Astrocyte of the spinal cord (primary cell): ENCODE data around the gene NPDC1.
"Not testable (repeated sequence)": the region's sequence is repeated elsewhere in the genome, so short reads cannot be mapped to it uniquely, and the experiment has no call there.

ENCODE experiments used
- DNase-seq: peaks from one replicate; pipeline ENCODE4 v3.0.0; 2011; ENCODE audit warnings: low read depth, low spot score
- H3K4me3 ChIP-seq: 2 replicates; pipeline ENCODE4 v1.5.1; 2011; ENCODE audit warnings: low read depth, mild to moderate bottlenecking, low read length, moderate library complexity
- in situ Hi-C: cut with HindIII; loops from 2 replicates; pipeline ENCODE4 v1.10.0; 2017; ENCODE audit warnings: low sequenced_read_pairs
- TF ChIP-seq, protein P1 (sequence below): IDR thresholded peaks from 2 replicates; pipeline ENCODE4 v1.5.1; 2012; ENCODE audit warnings: low read depth, mild to moderate bottlenecking, low read length, inconsistent platforms

Gene NPDC1

DNA sequence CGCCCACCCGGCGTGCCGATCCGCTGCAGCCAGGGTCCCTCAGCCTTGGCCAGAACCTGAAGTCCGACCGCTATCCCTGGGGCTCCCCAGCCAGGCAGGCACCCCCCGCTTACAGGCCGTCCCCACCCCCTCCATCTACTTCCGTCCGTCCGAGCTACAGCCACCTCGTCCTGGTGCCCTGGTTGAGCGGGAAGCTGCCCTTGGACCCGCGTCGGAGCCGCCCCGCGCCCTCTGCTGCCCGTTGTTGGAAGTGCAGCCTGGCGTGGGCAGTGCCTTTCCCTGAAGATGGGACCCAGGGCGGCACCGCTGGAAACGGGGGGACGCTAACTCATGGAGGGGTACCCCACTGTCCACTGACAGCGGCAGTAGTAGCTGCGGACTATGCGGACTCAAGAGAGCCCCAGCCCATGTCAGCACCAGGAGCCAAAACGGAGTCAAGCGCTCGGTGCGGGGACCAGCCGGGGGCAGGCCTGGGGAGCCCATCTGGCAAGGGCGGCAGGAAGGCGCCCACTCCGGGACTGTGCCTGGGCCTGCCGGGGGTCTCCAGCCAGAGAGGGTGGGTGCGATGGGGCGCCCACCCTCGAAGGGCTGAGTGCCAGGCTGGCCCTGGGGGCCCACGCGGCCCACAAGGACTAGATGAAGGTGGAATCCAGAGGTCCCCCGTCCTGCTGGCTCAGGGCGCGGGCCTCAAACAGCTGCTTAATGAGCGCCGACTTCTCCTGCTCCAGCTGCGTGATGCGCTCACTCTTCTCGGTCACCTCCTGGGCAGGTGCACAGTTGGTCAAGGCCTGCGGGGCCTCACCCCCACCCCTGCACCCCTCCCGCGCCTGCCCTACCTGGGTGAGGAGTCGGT lies 18.3 kb upstream of the NPDC1 start:
- DNase-seq = no peak
- in situ Hi-C loops = no loop called here
- no peak overlapping the region for H3K4me3 ChIP-seq
- TF ChIP-seq, protein P1, sequence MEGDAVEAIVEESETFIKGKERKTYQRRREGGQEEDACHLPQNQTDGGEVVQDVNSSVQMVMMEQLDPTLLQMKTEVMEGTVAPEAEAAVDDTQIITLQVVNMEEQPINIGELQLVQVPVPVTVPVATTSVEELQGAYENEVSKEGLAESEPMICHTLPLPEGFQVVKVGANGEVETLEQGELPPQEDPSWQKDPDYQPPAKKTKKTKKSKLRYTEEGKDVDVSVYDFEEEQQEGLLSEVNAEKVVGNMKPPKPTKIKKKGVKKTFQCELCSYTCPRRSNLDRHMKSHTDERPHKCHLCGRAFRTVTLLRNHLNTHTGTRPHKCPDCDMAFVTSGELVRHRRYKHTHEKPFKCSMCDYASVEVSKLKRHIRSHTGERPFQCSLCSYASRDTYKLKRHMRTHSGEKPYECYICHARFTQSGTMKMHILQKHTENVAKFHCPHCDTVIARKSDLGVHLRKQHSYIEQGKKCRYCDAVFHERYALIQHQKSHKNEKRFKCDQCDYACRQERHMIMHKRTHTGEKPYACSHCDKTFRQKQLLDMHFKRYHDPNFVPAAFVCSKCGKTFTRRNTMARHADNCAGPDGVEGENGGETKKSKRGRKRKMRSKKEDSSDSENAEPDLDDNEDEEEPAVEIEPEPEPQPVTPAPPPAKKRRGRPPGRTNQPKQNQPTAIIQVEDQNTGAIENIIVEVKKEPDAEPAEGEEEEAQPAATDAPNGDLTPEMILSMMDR = peak; percentile 97

DNA sequence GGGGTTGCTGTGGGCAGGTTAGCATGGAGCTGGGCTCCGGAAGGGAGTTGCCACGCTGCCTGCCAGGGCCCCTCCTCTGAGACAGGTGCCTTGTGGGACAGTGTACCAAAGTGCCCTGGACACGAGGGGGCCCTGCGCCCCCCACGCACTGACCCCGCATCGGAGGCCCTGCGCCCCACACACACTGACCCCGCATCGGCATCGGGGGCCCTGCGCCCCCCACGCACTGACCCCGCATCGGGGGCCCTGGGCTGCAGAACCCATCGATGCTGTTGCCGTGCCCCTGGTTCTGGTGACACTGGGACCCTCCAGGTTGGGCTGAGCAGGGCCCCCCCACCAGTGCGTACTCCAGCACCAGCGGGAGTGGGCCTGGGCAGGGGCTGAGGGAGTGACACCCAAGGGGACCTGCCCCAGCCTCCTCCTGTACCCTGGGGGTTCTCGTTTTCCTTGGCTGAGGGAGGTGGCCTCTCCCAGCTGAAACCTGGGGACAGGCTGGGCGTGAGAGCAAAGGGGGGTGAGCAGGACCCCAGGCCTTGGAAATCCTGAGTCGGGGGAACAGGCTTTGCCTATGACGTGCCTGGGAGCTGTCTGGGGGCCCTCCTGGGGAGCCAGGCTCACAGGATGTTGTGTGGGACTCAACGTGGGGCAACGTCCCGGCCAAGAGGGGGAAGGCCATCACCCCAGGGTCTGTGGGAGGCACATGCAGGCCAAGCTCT lies 17.5 kb upstream of the NPDC1 start:
- in situ Hi-C loops = no loop called here
- no peak for DNase-seq
- TF ChIP-seq, protein P1 = no peak
- no peak overlapping the region for H3K4me3 ChIP-seq

DNA sequence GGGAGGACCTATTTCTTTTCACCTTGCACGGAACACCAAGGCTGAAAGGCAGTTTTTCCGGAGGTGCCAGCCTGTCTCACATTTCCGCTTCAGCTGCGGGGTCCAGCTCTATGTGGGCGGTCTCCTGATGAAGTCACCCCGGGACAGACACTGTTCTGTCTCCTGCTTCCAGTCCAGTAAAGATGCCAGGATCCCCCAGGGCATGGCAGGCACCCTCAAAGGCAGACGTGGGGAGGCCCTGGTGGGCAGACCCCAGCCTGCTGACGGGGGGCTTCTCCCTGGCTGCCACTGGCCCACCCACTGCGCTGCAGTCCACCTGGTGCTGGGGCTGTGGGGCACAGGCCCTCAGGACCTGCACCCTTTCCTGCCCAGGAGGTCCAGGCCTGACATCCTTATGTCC lies 16.8 kb upstream of the NPDC1 start:
- in situ Hi-C loops, H3K4me3 ChIP-seq, DNase-seq: not testable (repeated sequence)

DNA sequence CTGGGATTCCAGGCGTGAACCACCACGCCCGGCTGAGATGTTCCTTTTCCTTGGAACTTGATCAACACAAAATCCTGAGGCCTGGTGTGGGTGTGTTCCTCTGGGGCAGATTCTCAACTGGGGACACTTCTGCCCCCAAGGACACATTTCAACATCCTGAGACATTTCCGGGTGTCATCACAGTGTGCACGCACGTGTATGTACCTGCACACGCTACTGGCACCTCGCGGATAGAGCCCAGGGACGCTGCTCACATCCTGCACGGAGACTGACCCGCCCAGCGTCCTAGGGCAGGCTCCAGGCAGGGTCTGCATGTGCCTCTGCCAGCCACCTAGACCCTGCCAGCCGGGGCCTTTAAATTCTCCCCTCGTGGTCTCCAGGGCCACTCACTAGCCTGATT lies 16.4 kb upstream of the NPDC1 start:
- no peak overlapping the region for H3K4me3 ChIP-seq
- in situ Hi-C loops = no loop called here
- TF ChIP-seq, protein P1 = no peak

DNA sequence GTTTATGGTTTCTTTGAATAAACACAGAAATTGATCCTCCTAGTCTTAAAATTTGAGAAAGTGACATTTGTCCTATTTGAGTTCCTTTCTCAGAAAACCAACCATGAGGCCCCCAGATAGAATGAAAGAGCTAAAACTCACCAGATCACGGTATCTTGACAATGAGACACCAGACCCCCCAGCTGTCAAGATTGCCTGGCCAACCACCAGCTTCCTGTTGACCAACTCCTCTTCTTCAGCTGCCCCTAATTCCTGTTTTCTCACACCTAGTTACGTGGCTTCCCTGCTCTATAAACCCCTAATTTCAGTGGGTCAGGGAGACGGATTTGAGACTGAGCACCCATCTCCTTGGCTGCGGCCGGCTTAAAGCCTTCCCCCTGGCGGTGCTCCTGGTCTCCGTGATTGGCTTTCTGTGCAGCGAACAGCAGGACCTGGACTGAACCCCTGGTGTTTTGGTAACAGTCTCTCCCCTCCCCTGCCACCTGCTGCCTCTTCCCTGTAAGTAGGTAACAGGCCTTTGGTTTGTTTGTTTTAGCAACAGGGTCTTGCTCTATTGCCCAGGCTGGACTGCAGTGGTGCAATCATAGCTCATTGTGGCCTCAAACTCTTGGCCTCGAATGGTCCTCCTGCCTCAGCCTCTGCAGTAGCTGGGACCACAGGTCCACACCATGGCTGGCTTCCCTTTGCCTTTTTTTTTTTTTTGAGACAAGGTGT lies 12.7 kb upstream of the NPDC1 start:
- in situ Hi-C loops = no loop called here
- TF ChIP-seq, protein P1 = no peak
- no peak overlapping the region for H3K4me3 ChIP-seq
- no peak for DNase-seq

More for the DNA sequence above, 16.4 kb upstream of the NPDC1 start:
- no peak for DNase-seq

DNA sequence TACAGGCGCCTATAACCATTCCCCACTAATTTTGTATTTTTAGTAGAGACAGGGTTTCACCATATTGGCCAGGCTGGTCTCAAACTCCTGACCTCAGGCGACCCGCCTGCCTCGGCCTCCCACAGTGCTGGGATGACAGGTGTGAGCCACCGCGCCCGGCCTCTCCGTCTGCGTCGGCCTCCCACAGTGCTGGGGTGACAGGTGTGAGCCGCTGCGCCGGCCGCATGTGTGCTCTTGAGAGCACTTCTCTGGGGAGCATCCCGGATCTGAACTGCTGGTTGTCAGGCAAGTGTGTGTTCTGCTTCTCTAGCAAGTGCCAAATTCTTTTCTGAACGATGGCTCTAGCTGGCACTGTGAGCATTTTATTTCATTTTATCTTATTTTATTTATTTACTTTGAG lies 11.6 kb upstream of the NPDC1 start:
- in situ Hi-C loops = no loop called here
- no peak for DNase-seq
- no peak overlapping the region for H3K4me3 ChIP-seq

More for the DNA sequence above, 11.6 kb upstream of the NPDC1 start:
- TF ChIP-seq, protein P1 = no peak
